ENCODE results near the gene MELK. TPM values are rescaled to one million over a fixed set of nuclear protein-coding genes. Genes with fewer than 3 reads are reported as not detected.

MELK gene
- 26.9 and 34.1 TPM in 2 replicates for total RNA-seq

GRCh38 chr9:36572515-36573418, at the start of gene MELK:
TSS of gene MELK (plus strand) at chr9:36572895. CDS start at chr9:36581682, 8,787 bp downstream.

Other genes starting within 250 kb of the MELK start
- 3.7 and 5.9 TPM in 2 replicates for gene RNF38, start 172.6 kb upstream of the MELK start, total RNA-seq